HG03139 (cell line): ENCODE measurements around the gene HDAC4.

Experiments used
- ATAC-seq: cut with Tn5 transposase; IDR thresholded peaks from one replicate; pipeline ENCODE4 v1.9.1; 2021; ENCODE audit not compliant: unreplicated experiment

Gene HDAC4

GRCh38 chr2:239398521-239398921, 2.3 kb downstream of the HDAC4 start:
- no peak for ATAC-seq

GRCh38 chr2:239397931-239398471, 2.8 kb downstream of the HDAC4 start:
- no peak for ATAC-seq

- no peak for ATAC-seq
These were observed 3.7 kb downstream of the HDAC4 start for GRCh38 chr2:239396881-239397681.

- no peak for ATAC-seq
These were observed 5.3 kb downstream of the HDAC4 start for GRCh38 chr2:239395524-239395923.

- no peak for ATAC-seq
These were observed 5.8 kb downstream of the HDAC4 start for GRCh38 chr2:239394978-239395377.

GRCh38 chr2:239394346-239394945, 6.4 kb downstream of the HDAC4 start:
- no peak for ATAC-seq

- no peak for ATAC-seq
These were observed 6.9 kb downstream of the HDAC4 start for GRCh38 chr2:239393941-239394340.

GRCh38 chr2:239393388-239393940, 7.4 kb downstream of the HDAC4 start:
- no peak for ATAC-seq

GRCh38 chr2:239392688-239393387, 8.0 kb downstream of the HDAC4 start:
- no peak for ATAC-seq

- no peak for ATAC-seq
These were observed 8.8 kb downstream of the HDAC4 start for GRCh38 chr2:239392072-239392357.

- no peak for ATAC-seq
These were observed 9.3 kb downstream of the HDAC4 start for GRCh38 chr2:239391286-239392071.

GRCh38 chr2:239390546-239391285, 10.1 kb downstream of the HDAC4 start:
- ATAC-seq = no peak

GRCh38 chr2:239389414-239390329, 11.1 kb downstream of the HDAC4 start:
- no peak for ATAC-seq

GRCh38 chr2:239388236-239389151, 12.3 kb downstream of the HDAC4 start:
- ATAC-seq = no peak

GRCh38 chr2:239387811-239388210, 13.0 kb downstream of the HDAC4 start:
- ATAC-seq = no peak

GRCh38 chr2:239386872-239387445, 13.9 kb downstream of the HDAC4 start:
- ATAC-seq = no peak

GRCh38 chr2:239386001-239386670, 14.7 kb downstream of the HDAC4 start:
- ATAC-seq = no peak
